SK-N-SH (cell line): ENCODE results near the gene RDH12.

Experiments
- POLR2AphosphoS5 ChIP-seq: IDR thresholded peaks from 2 replicates; pipeline ENCODE4 v1.6.1; 2012; ENCODE audit warnings: low read depth, low read length
- RAD21 ChIP-seq: IDR thresholded peaks from 2 replicates; pipeline ENCODE4 v1.6.1; 2012; ENCODE audit warnings: mild to moderate bottlenecking, low read length
- YY1 ChIP-seq: IDR thresholded peaks from 2 replicates; pipeline ENCODE4 v1.4.0; 2012; ENCODE audit warnings: low read depth, mild to moderate bottlenecking
- TF ChIP-seq, protein P1 (sequence below): fragments of 200-600 bp; sonication (generic); IDR thresholded peaks from 2 replicates; pipeline ENCODE4 v1.6.1; 2017; ENCODE audit warnings: antibody characterized with exemption, mild to moderate bottlenecking, moderate library complexity

DNA sequence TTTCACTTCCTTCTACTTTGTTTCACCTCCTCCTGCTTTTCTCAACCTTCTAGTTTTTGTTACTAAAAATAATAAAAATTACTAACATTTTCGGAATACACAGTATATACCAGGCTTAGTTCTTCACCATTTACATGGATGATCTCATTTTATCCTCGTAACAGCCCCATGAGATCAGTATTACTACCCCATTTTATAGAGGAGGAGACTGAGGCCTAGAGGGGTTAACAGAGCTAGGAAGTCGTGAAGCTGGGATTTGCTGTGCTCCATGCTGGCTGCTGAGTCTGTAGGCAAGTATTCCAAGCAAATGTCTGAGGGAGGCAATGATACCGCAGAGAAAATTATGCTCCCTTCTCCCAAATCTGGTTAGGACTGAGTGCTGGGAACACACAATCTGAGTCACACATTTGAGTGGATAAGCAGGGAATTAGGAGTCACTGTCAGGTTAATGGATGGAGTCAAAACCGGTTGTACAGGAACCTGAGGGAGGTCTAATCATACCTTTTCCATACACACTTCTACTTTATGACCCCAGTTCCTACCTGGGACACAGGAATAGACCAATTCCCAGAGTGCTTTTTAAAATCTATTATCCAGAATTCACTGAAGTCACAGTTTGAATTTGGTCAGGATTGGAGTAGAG, 63.6 kb downstream of the RDH12 start:
- TF ChIP-seq, protein P1, sequence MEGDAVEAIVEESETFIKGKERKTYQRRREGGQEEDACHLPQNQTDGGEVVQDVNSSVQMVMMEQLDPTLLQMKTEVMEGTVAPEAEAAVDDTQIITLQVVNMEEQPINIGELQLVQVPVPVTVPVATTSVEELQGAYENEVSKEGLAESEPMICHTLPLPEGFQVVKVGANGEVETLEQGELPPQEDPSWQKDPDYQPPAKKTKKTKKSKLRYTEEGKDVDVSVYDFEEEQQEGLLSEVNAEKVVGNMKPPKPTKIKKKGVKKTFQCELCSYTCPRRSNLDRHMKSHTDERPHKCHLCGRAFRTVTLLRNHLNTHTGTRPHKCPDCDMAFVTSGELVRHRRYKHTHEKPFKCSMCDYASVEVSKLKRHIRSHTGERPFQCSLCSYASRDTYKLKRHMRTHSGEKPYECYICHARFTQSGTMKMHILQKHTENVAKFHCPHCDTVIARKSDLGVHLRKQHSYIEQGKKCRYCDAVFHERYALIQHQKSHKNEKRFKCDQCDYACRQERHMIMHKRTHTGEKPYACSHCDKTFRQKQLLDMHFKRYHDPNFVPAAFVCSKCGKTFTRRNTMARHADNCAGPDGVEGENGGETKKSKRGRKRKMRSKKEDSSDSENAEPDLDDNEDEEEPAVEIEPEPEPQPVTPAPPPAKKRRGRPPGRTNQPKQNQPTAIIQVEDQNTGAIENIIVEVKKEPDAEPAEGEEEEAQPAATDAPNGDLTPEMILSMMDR: no peak
- TF ChIP-seq RAD21 (no peak), YY1 (no peak), POLR2AphosphoS5 (no peak)
